C4-2B (cell line): ENCODE measurements around the gene TNS2.

ENCODE experiments used
- H3K27ac ChIP-seq: fragments of 450-650 bp; 2 replicates; pipeline ENCODE4 v1.5.1; 2017
- ZFX ChIP-seq: fragments of 450-650 bp; IDR thresholded peaks from 2 replicates; pipeline ENCODE4 v1.6.1; 2017
- TF ChIP-seq, protein P1 (sequence below): fragments of 450-650 bp; conservative IDR thresholded peaks from 2 replicates; pipeline ENCODE4 v1.5.1; 2017; ENCODE audit warnings: mild to moderate bottlenecking

Gene TNS2

DNA sequence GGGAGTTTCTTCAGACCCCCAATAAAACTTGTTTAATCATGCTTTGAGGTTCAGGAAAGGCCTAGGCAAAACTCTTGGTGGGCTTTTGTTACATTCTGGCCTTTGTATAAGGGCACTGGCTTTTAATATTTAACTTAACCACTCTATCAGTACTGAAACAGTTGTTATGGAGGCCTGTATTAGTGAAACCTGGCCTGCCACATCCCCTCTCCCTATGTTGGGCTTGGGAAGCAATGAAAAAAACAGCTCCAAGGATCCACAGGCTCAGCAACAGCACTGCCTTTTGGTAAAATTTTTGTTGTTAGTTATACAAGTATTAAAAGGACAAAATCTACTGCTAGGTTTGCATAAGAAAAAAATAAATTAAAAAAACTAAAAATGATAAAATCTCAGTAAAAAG, 64.1 kb downstream of the TNS2 start:
- H3K27ac ChIP-seq = no peak overlapping the region
- TF ChIP-seq, protein P1, sequence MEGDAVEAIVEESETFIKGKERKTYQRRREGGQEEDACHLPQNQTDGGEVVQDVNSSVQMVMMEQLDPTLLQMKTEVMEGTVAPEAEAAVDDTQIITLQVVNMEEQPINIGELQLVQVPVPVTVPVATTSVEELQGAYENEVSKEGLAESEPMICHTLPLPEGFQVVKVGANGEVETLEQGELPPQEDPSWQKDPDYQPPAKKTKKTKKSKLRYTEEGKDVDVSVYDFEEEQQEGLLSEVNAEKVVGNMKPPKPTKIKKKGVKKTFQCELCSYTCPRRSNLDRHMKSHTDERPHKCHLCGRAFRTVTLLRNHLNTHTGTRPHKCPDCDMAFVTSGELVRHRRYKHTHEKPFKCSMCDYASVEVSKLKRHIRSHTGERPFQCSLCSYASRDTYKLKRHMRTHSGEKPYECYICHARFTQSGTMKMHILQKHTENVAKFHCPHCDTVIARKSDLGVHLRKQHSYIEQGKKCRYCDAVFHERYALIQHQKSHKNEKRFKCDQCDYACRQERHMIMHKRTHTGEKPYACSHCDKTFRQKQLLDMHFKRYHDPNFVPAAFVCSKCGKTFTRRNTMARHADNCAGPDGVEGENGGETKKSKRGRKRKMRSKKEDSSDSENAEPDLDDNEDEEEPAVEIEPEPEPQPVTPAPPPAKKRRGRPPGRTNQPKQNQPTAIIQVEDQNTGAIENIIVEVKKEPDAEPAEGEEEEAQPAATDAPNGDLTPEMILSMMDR = no peak
- TF ChIP-seq ZFX = no peak
